ENCODE data around the gene ANO4.
"Not testable (repeated sequence)": the region's sequence is repeated elsewhere in the genome, so short reads cannot be mapped to it uniquely, and the experiment has no call there.

Gene ANO4

GRCh38 chr12:100875771-100876170, 81.2 kb downstream of the ANO4 start:
- DNase-seq: no peak

- DNase-seq: no peak
Measured at GRCh38 chr12:100877776-100878175, 83.2 kb downstream of the ANO4 start.

DNA sequence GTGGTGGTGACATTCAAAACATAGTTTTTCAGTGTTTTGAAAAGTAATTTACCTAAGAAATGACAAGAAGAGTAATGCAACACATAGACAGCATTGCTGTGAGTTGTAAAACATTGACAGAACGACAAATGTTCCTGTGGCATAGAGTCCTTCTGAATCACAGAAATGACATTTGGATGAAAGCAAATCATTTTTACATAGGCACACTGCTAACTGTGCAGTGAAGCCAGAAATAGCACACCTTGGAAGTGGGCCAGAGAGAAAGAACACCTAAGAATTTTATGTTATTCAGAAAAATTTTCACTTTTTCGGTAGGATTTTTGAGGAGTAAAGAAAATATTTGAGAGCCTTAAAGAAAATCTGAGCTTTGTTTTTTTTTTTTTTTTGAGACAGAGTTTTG, 100.6 kb downstream of the ANO4 start:
- no peak for DNase-seq

- no peak for DNase-seq
Measured at GRCh38 chr12:100896192-100896591, 101.6 kb downstream of the ANO4 start.

DNA sequence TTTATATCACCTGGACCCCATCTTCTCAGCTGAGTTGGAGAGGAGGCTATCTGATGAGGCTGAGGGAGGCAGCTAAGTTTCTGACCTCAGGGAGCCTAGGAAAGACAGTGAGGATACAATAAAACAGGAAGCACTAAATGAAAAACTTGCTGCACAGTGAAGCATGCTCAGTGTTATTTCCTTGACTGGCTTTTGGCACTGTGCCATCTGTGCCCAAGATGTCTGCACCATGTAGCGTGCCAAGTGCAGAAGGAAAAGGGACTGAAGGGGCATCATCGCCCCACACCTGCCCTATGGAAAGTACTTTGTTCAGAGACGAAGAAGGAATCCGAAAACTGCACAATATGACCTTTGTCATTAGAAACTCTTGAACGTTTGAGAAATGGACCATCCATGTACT, 102.7 kb downstream of the ANO4 start:
- DNase-seq: no peak

- DNase-seq: no peak
Measured at GRCh38 chr12:100899301-100899700, 104.7 kb downstream of the ANO4 start.

DNA sequence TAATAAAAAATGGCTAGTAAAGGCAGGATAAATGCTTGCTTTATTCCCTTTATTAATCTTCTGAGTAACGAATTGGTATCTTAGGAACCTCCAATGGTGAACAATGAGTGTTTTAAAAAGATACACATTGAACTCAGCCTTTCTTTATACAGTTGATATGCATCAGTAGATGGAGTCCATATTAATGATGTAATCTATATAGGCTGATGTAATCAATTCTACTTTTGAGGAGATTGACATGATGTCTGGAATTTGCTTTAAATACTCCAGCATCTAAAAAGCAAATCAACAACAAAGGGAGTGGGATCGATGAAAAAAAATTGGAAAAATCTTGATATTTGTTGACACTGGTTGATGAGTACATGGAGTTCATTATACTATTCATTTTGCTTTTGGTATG, 106.2 kb downstream of the ANO4 start:
- DNase-seq: no peak

DNA sequence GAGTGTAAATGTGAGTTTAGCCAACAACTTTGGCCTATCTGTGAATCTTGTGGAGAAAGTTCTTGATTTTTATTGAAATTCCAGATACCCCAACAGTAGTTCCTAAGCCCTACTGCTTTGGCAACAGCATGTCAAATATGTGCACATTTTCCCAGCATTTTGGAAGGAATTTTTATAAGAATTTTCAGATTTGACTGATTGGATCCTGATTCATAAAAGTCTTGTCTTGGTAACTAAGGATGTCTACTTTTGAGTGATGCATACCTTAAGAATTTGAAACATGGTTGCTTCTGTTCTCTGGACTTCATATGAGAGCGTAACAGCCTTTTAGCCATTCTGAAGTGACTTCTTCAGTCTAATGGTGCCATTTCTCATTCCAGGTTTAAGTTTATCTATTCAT, 106.7 kb downstream of the ANO4 start:
- DNase-seq: no peak

GRCh38 chr12:100904270-100904669, 109.7 kb downstream of the ANO4 start:
- DNase-seq: no peak

DNA sequence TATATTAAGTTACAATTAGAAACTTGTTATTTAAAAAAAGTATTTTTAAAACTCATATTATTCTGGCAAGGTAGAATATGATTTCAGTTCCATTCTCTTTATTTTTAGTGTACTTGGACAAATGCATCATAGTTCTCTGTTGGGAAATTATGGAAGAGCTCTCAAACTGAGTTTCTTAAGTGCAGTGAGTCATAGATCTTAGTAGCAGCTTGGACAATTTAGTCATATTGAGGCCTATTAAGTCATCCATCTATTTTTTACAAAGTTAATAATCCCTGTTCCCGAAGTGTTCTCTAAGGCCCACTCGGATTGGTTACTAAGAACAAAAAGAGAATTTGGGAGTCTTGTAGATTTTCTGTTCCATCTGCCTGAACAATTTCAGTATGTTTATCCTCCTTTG, 113.9 kb downstream of the ANO4 start:
- no peak for DNase-seq

- no peak for DNase-seq
Measured at GRCh38 chr12:100913872-100914592, 119.5 kb downstream of the ANO4 start.

- DNase-seq: no peak
Measured at GRCh38 chr12:100919116-100919515, 124.5 kb downstream of the ANO4 start.

DNA sequence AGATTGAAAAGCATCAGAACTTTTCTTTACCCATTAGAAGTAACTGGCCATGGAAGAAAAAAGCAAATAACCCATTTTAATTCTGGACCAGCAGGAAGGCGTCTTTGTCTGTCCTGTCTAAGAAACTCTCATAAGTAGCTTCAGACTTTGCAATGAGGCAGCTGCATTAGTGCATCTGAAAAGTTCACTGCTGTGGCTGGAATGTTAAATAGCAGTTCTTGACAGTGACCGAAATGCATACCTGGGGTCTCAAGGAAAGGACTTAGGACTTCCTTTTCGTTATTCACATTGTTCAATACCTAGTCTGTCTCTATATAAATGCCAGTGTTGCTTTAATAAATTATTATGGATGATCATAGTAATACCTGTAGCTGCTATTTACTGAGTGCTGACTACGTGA, 125.9 kb downstream of the ANO4 start:
- no peak for DNase-seq

DNA sequence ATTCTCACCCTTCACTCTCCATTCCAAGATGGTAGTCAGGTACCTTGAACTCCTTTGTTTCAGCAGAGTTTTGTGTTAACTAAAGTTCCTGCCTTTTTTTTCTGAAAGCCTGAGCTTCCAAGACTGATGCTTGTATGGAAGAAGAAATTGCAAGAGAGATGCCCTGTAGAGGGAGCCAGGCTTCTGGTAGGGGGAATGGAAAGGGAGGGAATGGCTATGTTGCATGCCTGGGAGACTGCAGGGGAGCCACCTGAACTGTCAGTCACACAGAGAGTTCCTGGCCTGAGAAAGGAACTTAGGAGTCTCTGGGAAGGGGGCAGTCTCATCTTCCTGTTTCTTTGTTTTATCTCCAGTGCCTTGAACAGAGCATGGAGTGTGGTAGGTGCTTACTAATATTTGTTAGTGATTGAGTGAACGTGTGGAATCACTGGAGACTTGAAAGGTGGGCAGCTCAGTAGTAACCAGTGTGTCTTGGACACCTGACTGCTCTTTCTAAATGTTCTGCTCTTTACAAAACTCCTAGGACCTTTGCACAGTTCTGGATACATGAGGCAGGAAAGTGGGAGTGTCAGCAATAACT, 132.2 kb downstream of the ANO4 start:
- no peak for DNase-seq

- no peak for DNase-seq
Measured at GRCh38 chr12:100927826-100928225, 133.2 kb downstream of the ANO4 start.

DNA sequence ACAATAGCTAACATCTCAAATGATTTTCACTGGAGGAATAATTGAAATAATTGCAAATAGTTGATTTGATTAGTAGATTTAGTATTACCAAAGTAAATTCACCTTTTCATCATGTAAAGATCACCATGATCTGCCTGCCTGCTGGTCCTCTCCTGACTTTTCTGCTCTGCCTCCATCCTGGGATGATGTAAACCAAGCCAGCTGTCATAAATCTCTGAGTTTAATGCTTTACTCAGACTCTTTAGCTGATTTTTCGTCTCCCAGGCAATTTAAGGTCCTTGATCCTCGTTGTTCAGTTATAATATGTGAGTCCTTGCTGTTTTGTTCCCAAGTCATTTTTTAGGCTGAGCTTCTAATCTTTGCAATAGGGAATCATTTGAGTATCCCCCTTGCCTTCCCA, 138.0 kb downstream of the ANO4 start:
- DNase-seq: no peak

DNA sequence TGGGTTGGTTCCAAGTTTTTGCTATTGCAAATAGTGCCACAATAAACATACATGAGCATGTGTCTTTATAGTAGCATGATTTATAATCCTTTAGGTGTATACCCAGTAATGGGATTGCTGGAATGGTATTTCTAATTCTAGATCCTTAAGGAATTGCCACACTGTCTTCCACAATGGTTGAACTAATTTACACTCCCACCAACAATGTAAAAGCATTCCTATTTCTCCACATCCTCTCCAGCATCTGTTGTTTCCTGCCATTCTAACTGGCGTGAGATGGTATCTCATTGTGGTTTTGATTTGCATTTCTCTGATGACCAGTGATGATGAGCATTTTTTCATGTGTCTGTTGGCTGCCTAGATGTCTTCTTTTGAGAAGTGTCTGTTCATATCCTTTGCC, 139.0 kb downstream of the ANO4 start:
- DNase-seq: not testable (repeated sequence)

GRCh38 chr12:100935929-100936328, 141.4 kb downstream of the ANO4 start:
- DNase-seq: no peak

DNA sequence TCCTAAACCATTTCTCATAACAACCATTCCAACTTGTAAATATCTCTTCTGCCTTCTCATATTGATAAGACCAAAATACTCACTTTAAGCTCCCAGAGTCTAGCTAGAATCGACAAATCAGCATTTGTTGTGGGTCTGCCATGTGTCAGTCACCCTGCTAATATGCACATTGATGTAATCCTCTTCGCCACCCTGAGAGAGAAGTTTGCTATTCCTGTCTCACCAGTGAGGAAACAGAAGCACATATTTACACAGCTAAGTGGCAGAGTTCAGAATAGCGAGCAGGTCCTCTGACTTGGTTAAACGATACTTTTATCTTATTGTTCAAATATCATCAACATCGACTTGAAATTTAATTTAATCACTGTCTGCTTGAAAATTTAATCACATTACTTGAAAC, 142.1 kb downstream of the ANO4 start:
- DNase-seq: no peak

DNA sequence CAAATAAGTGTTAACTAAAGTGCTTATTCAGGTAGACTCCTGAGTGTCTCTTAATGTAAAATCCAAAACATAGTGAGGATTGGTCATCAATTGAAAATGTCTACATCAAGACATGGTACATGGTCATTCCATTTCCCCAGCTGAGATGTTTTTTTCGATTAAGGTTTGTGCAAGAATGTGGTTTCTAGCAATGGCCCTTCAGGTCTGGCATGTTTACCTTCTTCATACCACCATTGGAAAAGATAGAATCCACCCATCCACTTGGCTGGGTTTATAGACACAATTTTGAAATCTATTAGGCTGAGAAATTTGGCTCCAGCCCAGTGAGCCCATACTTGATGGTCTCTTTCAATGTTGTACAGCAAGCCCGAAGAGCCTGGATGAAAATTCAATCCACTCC, 145.9 kb downstream of the ANO4 start:
- DNase-seq: no peak

DNA sequence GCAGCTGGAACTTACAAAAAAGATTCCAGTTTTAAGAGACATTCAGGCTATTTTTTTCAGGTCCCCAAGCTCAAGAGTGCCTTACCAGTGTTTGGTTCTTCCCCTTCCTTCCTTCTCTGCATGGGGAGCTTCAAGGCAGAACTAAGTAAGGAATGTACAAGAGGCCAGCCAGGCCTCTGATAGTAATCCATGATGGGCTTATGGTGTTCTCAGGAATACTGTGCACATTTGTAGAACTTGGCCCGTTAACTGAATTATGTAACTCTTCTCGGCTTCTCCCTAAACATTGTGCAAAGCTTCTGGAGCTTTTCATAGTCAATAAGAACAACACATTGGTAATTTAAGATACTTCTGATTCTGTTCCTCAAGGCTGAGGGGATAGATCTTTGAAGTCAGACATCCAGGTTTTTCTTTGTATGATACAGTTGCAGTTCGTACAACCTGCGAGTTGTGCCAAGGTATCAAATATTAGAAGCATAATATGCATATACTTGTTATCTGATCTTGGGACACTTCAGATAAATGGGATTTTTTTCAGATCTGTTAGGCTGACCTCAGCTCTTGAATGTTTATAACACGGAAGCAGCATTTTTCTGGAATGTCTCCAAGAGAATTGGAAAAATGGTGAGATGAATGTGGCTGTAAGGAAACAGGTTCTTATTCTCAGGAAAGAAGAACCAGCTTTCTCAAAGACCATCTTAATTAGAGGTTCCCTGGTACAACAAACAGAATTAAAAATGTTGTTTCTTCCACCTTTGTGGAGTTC, 148.6 kb downstream of the ANO4 start:
- no peak for DNase-seq

DNA sequence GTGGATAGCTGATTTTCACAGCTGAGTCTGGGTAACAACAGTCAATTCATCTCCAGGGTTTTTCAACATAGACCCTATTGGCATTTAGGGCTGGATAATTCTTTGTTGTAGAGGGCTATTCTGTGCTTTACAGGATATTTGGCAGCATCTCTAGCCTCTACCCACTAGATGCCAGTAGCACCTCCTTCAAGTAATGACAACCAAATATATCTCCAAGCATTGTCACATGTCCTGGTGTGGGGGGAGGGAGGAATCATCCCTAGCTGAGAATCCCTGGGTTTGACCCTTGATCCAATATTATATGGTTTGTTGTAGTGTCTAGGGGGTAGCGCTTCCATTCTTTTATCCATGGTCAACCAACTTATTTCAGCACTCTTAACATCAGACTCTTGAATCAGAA, 157.2 kb downstream of the ANO4 start:
- DNase-seq: no peak

DNA sequence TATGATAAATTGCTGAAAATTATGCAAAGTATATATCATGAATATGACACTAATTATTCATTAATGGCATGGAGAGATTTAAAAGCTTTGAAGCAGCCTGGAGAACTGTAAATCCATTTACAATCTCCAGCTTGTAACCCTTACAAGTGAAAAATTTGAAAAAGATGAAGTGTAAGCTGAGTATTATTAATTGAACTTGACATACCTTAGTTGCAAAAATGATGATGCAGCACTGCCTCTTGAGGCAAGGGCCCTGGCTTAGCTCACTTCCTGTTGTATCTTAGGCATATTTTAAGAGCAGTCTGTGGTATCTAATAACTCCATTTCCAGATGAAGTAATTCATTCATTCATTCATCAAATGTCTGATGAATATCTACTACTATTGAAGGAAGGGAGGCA, 158.6 kb downstream of the ANO4 start:
- no peak for DNase-seq

- DNase-seq: no peak
Measured at GRCh38 chr12:100953677-100954076, 159.1 kb downstream of the ANO4 start.
